Measurements from ENCODE around the gene ALDH9A1.
A peak's percentile ranks its signal among the peaks of the same experiment; 100 is the strongest.
"Not testable (repeated sequence)": the region's sequence is repeated elsewhere in the genome, so short reads cannot be mapped to it uniquely, and the experiment has no call there.

Gene ALDH9A1

DNA sequence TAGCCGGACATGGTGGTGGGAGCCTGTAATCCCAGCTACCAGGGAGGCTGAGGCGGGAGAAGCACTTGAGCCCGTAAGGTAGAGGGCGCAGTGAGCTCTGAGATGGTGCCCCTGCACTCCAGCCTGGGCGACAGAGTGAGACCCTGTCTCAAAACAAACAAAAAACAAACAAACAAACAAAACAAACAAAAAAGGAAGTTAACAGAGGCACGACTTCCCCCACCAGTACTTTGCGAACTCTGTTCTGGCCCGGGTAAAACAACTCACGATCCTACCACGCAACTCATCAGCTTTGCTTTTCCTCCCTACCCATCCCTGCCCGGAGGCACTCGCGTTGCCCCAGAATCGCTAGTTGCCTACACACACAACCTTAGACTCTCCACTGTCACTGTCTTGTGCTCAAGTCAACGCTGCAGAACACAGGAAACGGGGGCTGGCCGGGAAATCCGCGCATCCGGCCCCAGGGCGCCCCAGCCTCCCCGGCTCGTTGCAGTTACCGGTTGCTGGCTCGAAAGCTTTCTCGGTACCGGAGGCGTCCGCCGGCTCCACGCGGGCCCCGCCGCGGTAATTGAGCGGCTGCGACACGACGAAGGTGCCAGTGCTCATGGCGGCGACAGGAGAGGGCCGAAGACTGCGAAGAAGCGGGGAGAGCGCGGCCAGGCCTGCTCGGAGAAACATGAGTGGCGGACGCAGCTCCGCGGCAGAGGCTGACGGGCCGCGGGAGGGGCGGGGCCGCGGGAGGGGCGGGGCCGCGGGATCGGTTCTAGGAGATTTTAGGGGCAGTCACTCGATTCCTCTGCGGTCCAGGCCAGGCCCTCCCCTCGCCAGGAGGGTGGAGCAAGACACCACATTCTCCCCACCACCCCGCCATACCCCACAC lies at the start of gene ALDH9A1:
ALDH9A1 (minus strand) TSS at position 682 of the 880 bp plus-strand sequence; CDS start at position 678, 4 bp downstream.
- Histone ChIP-seq H3K4me3 (ENCODE audit: low read depth, low read length) (peak within 1 kb of the TSS; percentile 93), H3K4me1 (peaks cover 2% of the 10 kb centered on the region), H3K79me2 (peaks cover 5% of the 10 kb centered on the region), H2AFZ (peak within 1 kb of the TSS; percentile 99), H3K4me2 (ENCODE audit: low read length) (peak within 1 kb of the TSS; percentile 91), H3K36me3 (ENCODE audit: control insufficient read depth, insufficient read depth, low read length) (no peaks in the 10 kb centered on the region), H3K27ac (peak within 1 kb of the TSS; percentile 94), H3K27me3 (ENCODE audit: control insufficient read depth, insufficient read depth, low read length) (no peaks in the 10 kb centered on the region), H3K9me3 (ENCODE audit: control insufficient read depth, low read length) (no peaks in the 10 kb centered on the region), H3K9ac (peak within 1 kb of the TSS; percentile 67)
- TF ChIP-seq, protein P1, sequence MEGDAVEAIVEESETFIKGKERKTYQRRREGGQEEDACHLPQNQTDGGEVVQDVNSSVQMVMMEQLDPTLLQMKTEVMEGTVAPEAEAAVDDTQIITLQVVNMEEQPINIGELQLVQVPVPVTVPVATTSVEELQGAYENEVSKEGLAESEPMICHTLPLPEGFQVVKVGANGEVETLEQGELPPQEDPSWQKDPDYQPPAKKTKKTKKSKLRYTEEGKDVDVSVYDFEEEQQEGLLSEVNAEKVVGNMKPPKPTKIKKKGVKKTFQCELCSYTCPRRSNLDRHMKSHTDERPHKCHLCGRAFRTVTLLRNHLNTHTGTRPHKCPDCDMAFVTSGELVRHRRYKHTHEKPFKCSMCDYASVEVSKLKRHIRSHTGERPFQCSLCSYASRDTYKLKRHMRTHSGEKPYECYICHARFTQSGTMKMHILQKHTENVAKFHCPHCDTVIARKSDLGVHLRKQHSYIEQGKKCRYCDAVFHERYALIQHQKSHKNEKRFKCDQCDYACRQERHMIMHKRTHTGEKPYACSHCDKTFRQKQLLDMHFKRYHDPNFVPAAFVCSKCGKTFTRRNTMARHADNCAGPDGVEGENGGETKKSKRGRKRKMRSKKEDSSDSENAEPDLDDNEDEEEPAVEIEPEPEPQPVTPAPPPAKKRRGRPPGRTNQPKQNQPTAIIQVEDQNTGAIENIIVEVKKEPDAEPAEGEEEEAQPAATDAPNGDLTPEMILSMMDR (IDR thresholded peaks at IDR 0.05): no peak

DNA sequence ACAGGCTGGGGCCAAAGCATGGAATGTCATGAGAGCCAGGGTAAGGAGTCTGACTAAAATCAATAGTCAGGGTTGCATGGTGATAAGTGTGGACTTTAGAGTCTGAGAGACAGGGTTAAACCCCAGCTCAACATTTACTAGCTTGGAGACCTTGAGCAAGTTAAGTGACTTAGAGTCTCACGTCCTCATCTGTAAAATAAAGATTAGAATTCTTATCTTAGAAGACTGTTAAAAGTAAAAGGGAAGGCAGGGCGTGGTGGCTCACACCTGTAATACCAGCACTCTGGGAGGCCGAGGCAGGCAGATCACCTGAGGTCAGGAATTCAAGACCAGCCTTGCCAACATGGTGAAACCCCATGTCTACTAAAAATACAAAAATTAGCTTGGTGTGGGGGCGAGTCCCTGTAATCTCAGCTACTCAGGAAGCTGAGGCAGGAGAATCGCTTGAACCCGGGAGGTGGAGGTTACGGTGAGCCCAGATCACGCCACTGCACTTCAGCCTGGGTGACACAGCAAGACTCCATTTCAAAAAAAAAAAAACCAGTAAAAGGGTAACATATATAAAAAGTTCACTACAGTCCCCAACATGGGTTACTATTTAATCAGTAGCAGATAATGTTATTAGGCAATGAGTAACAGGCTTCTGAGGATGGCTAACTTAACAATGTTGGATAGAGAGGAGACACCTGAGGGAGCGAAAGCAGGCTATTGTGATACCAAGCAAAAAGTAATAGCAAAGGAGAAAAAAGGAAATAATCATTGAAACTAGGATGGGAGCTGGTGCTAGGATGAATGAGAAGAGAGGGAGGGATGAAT lies 49.5 kb upstream of the ALDH9A1 start:
- H3K36me3 ChIP-seq (ENCODE audit: control insufficient read depth, insufficient read depth, low read length): no peaks in the 10 kb centered on the region
- H3K4me3 ChIP-seq (ENCODE audit: low read depth, low read length): no peak overlapping the region
- no peak overlapping the region for H3K9ac ChIP-seq
- H3K4me2 ChIP-seq (ENCODE audit: low read length): no peak overlapping the region
- H3K27ac ChIP-seq: no peak overlapping the region
- H3K79me2 ChIP-seq: no peaks in the 10 kb centered on the region
- TF ChIP-seq, protein P1 (IDR thresholded peaks at IDR 0.05): no peak
- H3K9me3 ChIP-seq (ENCODE audit: control insufficient read depth, low read length): no peaks in the 10 kb centered on the region
- no peaks in the 10 kb centered on the region for H3K27me3 ChIP-seq (ENCODE audit: control insufficient read depth, insufficient read depth, low read length)
- no peak overlapping the region for H2AFZ ChIP-seq
- H3K4me1 ChIP-seq: no peaks in the 10 kb centered on the region

DNA sequence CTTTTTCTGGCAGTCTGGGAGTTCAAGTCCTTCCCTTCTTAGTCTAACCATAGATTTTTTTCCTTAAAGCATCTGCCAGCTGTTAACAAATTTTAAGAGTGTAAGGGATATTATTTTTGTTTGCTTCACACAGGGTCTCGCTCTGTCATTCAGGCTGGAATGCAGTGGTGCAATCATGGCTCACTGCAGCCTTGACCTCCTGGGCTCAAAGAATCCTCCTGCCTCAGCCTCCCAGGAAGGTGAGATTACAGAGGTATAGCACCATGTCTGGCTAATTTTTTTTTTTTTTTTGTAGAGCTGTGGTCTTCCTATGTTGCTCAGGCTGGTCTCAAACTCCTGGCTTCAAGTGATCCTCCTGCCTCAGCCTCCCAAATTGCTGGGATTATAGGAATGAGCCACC lies 46.6 kb upstream of the ALDH9A1 start:
- not testable (repeated sequence) for H2AFZ ChIP-seq; H3K9me3 ChIP-seq (ENCODE audit: control insufficient read depth, low read length); H3K79me2 ChIP-seq; H3K9ac ChIP-seq; H3K4me1 ChIP-seq; H3K4me2 ChIP-seq (ENCODE audit: low read length); H3K4me3 ChIP-seq (ENCODE audit: low read depth, low read length); H3K27me3 ChIP-seq (ENCODE audit: control insufficient read depth, insufficient read depth, low read length); H3K27ac ChIP-seq; H3K36me3 ChIP-seq (ENCODE audit: control insufficient read depth, insufficient read depth, low read length)

DNA sequence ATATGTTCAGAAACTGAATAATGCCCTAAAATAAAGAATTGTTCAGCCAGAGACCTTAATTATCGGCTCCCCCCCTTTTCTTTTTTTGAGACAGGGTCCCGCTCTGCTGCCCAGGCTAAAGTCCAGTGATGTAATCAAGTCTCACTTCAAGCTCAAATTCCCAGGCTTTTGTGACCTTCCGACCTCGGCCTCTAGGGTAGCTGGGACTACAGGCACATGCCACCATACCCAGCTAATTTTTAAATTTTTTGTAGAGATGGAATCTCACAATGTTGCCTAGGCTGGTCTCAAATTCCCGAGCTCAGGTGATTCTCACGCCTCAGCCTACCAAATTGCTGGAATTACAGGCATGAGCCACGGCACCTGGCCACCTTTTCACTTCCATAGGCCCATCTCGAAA lies 43.8 kb upstream of the ALDH9A1 start:
- no peak overlapping the region for H3K9ac ChIP-seq
- H2AFZ ChIP-seq: no peak overlapping the region
- no peaks in the 10 kb centered on the region for H3K79me2 ChIP-seq
- no peaks in the 10 kb centered on the region for H3K36me3 ChIP-seq (ENCODE audit: control insufficient read depth, insufficient read depth, low read length)
- no peaks in the 10 kb centered on the region for H3K4me1 ChIP-seq
- no peaks in the 10 kb centered on the region for H3K9me3 ChIP-seq (ENCODE audit: control insufficient read depth, low read length)
- no peak overlapping the region for H3K27ac ChIP-seq
- H3K4me2 ChIP-seq (ENCODE audit: low read length): no peak overlapping the region
- TF ChIP-seq, protein P1 (IDR thresholded peaks at IDR 0.05): no peak
- no peaks in the 10 kb centered on the region for H3K27me3 ChIP-seq (ENCODE audit: control insufficient read depth, insufficient read depth, low read length)
- H3K4me3 ChIP-seq (ENCODE audit: low read depth, low read length): no peak overlapping the region

DNA sequence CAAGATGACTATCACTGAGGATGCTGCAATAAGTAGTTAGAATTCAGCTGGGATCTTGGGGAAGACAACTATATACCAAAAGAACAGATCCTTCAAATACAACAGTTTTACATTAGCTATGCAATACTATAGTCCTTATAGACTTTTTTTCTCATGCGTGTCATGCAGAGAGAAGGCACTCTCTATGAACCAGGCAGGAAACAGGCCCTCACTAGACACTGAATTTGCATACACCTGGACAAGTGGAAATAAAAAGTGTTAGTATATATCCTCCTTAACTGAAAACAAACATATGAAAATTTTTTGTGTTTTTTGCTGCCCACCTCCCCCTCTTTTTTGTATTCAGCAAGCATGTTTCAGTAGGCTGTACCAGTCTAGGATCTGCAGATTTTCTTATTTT lies 40.4 kb upstream of the ALDH9A1 start:
- Histone ChIP-seq H2AFZ (no peak overlapping the region), H3K9ac (no peak overlapping the region), H3K27me3 (ENCODE audit: control insufficient read depth, insufficient read depth, low read length) (no peaks in the 10 kb centered on the region), H3K36me3 (ENCODE audit: control insufficient read depth, insufficient read depth, low read length) (no peaks in the 10 kb centered on the region), H3K79me2 (no peaks in the 10 kb centered on the region), H3K4me2 (ENCODE audit: low read length) (no peak overlapping the region), H3K27ac (no peak overlapping the region), H3K4me3 (ENCODE audit: low read depth, low read length) (no peak overlapping the region), H3K4me1 (no peaks in the 10 kb centered on the region), H3K9me3 (ENCODE audit: control insufficient read depth, low read length) (no peaks in the 10 kb centered on the region)
- TF ChIP-seq, protein P1 (IDR thresholded peaks at IDR 0.05): no peak

Measured in parathyroid adenoma (tissue), 2 donors.